Testis (tissue), 2 donors: ENCODE measurements around the gene CCDC85A.

Source experiments
- CTCF ChIP-seq, 3 experiments: fragments of 450-650 bp in 2 of 3; fragments of 200-600 bp in 1 of 3; sonication (generic) in 1 of 3; IDR thresholded peaks; one replicate each; pipeline ENCODE4 v1.5.1; 2016 to 2019; ENCODE audit warnings: antibody characterized with exemption in 3 of 3, mild to moderate bottlenecking in 2 of 3, moderate library complexity in 1 of 3
- POLR2A ChIP-seq: fragments of 450-650 bp; IDR thresholded peaks from one replicate; pipeline ENCODE4 v1.6.1; 2017; ENCODE audit warnings: antibody characterized with exemption, mild to moderate bottlenecking, moderate library complexity

DNA sequence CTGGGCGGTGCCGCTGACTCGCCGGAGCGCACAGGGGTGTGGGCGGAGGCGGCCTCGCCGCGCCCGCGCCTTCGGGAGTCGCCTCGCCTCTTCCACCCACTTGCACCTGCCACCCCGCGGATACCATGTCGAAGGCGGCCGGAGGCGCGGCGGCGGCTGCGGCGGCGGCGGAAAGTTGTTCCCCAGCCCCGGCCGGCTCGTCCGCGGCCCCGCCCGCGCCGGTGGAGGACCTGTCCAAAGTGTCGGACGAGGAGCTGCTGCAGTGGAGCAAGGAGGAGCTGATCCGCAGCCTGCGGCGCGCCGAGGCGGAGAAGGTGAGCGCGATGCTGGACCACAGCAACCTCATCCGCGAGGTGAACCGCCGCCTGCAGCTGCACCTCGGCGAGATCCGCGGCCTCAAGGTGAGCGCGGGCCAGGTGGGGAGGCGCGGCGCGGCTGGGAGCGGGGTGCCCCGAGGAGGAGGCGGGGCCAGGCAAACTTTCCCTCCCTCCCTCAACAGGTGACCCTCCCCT is 766 bp downstream of the CCDC85A start:
- no peak for TF ChIP-seq POLR2A
- TF ChIP-seq CTCF (IDR thresholded peaks at IDR 0.05), result no peak
